ENCODE data around the gene IPO9.

DNA sequence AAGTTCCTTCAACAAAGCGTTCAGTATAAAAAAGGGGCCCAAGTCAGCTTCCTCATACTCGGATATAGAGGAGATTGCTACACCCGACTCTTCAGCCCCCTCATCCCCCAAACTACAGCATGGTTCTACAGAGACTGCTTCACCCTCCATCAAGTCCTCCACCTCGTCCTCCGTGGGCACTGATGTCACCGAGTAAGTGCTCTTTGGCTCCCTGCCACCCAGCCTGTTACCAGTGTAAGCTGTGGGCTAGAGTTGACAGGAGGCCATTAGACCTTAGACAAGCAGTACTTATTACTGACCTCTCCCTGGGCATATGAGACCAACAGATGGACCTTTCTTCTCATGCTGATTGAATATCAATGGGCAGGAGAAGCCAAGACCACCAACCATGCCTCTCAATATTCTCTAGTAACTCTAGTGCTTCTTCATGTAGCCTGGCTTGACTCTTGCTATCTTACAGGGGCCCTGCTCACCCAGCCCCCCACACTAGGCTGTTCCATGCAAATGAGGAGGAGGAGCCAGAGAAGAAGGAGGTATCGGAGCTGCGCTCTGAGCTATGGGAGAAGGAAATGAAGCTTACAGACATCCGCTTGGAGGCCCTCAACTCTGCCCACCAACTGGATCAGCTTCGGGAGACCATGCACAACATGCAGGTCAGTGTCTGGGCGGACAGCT lies 20.9 kb upstream of the IPO9 start:
- no peak for TF ChIP-seq EZH2 (IDR thresholded peaks at IDR 0.05; ENCODE audit: borderline replicate concordance, insufficient read depth, low read depth, low read length, poor library complexity, severe bottlenecking)
- TF ChIP-seq, protein P1, sequence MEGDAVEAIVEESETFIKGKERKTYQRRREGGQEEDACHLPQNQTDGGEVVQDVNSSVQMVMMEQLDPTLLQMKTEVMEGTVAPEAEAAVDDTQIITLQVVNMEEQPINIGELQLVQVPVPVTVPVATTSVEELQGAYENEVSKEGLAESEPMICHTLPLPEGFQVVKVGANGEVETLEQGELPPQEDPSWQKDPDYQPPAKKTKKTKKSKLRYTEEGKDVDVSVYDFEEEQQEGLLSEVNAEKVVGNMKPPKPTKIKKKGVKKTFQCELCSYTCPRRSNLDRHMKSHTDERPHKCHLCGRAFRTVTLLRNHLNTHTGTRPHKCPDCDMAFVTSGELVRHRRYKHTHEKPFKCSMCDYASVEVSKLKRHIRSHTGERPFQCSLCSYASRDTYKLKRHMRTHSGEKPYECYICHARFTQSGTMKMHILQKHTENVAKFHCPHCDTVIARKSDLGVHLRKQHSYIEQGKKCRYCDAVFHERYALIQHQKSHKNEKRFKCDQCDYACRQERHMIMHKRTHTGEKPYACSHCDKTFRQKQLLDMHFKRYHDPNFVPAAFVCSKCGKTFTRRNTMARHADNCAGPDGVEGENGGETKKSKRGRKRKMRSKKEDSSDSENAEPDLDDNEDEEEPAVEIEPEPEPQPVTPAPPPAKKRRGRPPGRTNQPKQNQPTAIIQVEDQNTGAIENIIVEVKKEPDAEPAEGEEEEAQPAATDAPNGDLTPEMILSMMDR (IDR thresholded peaks at IDR 0.05), result no peak
